PC-9 (cell line): ENCODE data around the gene IFITM1. TPM values are rescaled to one million over a fixed set of nuclear protein-coding genes. Genes with fewer than 3 reads are reported as not detected.

Source experiments
- BruUV-seq: library from RNA; stranded (reverse); fragments of 400-500 nt; replicated peaks from 2 replicates; lab custom pipeline; 2021; lab: Mats Ljungman, UMichigan
- CTCF ChIA-PET: fragments of 300-600 bp; sonication (Branson Sonifier 250); formaldehyde crosslinking; loops from one replicate; lab custom pipeline; 2022; ENCODE audit warnings: antibody characterized with exemption; lab: Charles Lee
- POLR2A ChIA-PET: fragments of 300-600 bp; sonication (Branson Sonifier 250); formaldehyde crosslinking; loops from one replicate; lab custom pipeline; 2022; ENCODE audit warnings: antibody characterized with exemption; ENCODE audit not compliant: unreplicated experiment; lab: Charles Lee
- DNase-seq, 2 experiments: peaks; one replicate each; pipeline versions ENCODE4 v3.0.0 to v3.0.0-alpha.2; 2015 to 2022; ENCODE audit warnings: mixed read lengths in 1 of 2
- H2AFZ ChIP-seq: fragments of 200-600 bp; sonication (generic); 2 replicates; pipeline ENCODE4 v1.8.1; 2017; ENCODE audit warnings: antibody characterized with exemption
- H3F3A ChIP-seq: fragments of 200-600 bp; sonication (generic); 2 replicates; pipeline ENCODE4 v1.8.1; 2017; ENCODE audit warnings: antibody characterized with exemption, mild to moderate bottlenecking, low read depth; ENCODE audit not compliant: insufficient read depth
- H3K27ac ChIP-seq: fragments of 200-600 bp; sonication (generic); 2 replicates; pipeline ENCODE4 v1.6.1; 2016; ENCODE audit warnings: mixed run types
- H3K27me3 ChIP-seq: fragments of 200-600 bp; sonication (generic); 2 replicates; pipeline ENCODE4 v1.6.1; 2016; ENCODE audit warnings: low read depth, mixed run types; ENCODE audit not compliant: insufficient read depth
- H3K36me3 ChIP-seq: fragments of 200-600 bp; sonication (generic); 2 replicates; pipeline ENCODE4 v1.6.1; 2016; ENCODE audit warnings: low read depth, mixed run types
- H3K4me1 ChIP-seq: fragments of 200-600 bp; sonication (generic); replicated peaks from 2 replicates; pipeline ENCODE4 v1.6.1; 2016; ENCODE audit warnings: mixed run types; ENCODE audit not compliant: insufficient read depth
- H3K4me2 ChIP-seq: fragments of 200-600 bp; sonication (generic); 2 replicates; pipeline ENCODE4 v1.6.1; 2017; ENCODE audit warnings: mixed run types
- H3K4me3 ChIP-seq: fragments of 200-600 bp; sonication (generic); 2 replicates; pipeline ENCODE4 v1.6.1; 2016; ENCODE audit warnings: mixed run types
- H3K79me2 ChIP-seq: fragments of 200-600 bp; sonication (generic); 2 replicates; pipeline ENCODE4 v1.6.1; 2017; ENCODE audit warnings: low read depth, mixed run types
- H3K9me2 ChIP-seq: fragments of 200-600 bp; sonication (generic); 2 replicates; pipeline ENCODE4 v1.8.1; 2017; ENCODE audit warnings: mild to moderate bottlenecking; ENCODE audit not compliant: insufficient read depth
- H3K9me3 ChIP-seq: fragments of 200-600 bp; sonication (generic); 2 replicates; pipeline ENCODE4 v1.8.1; 2016; ENCODE audit warnings: low read depth; ENCODE audit not compliant: insufficient read depth
- H4K20me1 ChIP-seq: fragments of 200-600 bp; sonication (generic); 2 replicates; pipeline ENCODE4 v1.8.1; 2017; ENCODE audit not compliant: insufficient read depth
- CTCF ChIP-seq: fragments of 200-600 bp; sonication (generic); conservative IDR thresholded peaks from 2 replicates; pipeline ENCODE4 v1.6.1; 2017; ENCODE audit warnings: mixed run types, antibody characterized with exemption, mild to moderate bottlenecking, moderate library complexity
- EZH2 ChIP-seq: fragments of 200-600 bp; sonication (generic); IDR thresholded peaks from 2 replicates; pipeline ENCODE4 v1.8.0; 2017; ENCODE audit warnings: antibody characterized with exemption, low read depth
- intact Hi-C: fragments of 100-400 bp; cut with micrococcal nuclease; formaldehyde crosslinking; loops from one replicate; pipeline ENCODE4 v1.10.0; 2022; ENCODE audit not compliant: unreplicated experiment
- total RNA-seq: library from RNA; stranded (reverse); gene quantifications from 2 replicates; pipeline ENCODE4 v1.2.3, GENCODE V29; 2021

Gene IFITM1
- total RNA-seq, 1 experiment from 2014 or later = 9.5 TPM

GRCh38 chr11:299081-299891, 14.6 kb upstream of the IFITM1 start, which contains the start of gene IFITM5:
Gene IFITM5, minus strand, starts transcription at chr11:299526. Its CDS starts 36 bp downstream, at chr11:299490.
- Histone ChIP-seq H3K9me3 (no peaks in the 10 kb centered on the region), H3K4me2 (no peak within 1 kb of the TSS), H3K79me2 (no peaks in the 10 kb centered on the region), H3F3A (no peaks in the 10 kb centered on the region), H3K4me1 (no peaks in the 10 kb centered on the region), H3K4me3 (no peak within 1 kb of the TSS), H3K27ac (no peak within 1 kb of the TSS), H4K20me1 (no peaks in the 10 kb centered on the region), H3K36me3 (no peaks in the 10 kb centered on the region), H3K27me3 (no peaks in the 10 kb centered on the region), H2AFZ (no peak within 1 kb of the TSS), H3K9me2 (no peaks in the 10 kb centered on the region)
- ChIA-PET CTCF (no interaction called here), POLR2A (no interaction called here)
- DNase-seq = no peak
- intact Hi-C loops = no loop called here
- no peak for TF ChIP-seq CTCF
- no peak for TF ChIP-seq EZH2
- no TSS peak for BruUV-seq

- Histone ChIP-seq H3K4me3 (no peak overlapping the region), H3K27ac (no peak overlapping the region), H3K27me3 (no peaks in the 10 kb centered on the region), H3K9me2 (no peaks in the 10 kb centered on the region), H4K20me1 (no peaks in the 10 kb centered on the region), H3K9me3 (no peaks in the 10 kb centered on the region), H3F3A (no peaks in the 10 kb centered on the region), H2AFZ (no peak overlapping the region), H3K4me1 (no peaks in the 10 kb centered on the region), H3K36me3 (no peaks in the 10 kb centered on the region), H3K79me2 (no peaks in the 10 kb centered on the region), H3K4me2 (no peak overlapping the region)
- POLR2A ChIA-PET = no interaction called here
- no TSS peak for BruUV-seq
- CTCF ChIA-PET = no interaction called here
- TF ChIP-seq EZH2 (no peak), CTCF (no peak)
- intact Hi-C loops = no loop called here
- no peak for DNase-seq
Measured at GRCh38 chr11:299951-300735, 13.7 kb upstream of the IFITM1 start.

- Histone ChIP-seq H3K36me3 (no peaks in the 10 kb centered on the region), H3K79me2 (no peaks in the 10 kb centered on the region), H3K27ac (no peak overlapping the region), H3K4me3 (no peak overlapping the region), H3K9me3 (no peaks in the 10 kb centered on the region), H3K4me1 (no peaks in the 10 kb centered on the region), H4K20me1 (no peaks in the 10 kb centered on the region), H2AFZ (no peak overlapping the region), H3K27me3 (no peaks in the 10 kb centered on the region), H3K4me2 (no peak overlapping the region), H3F3A (no peaks in the 10 kb centered on the region), H3K9me2 (no peaks in the 10 kb centered on the region)
- intact Hi-C loops = no loop called here
- CTCF ChIA-PET = no interaction called here
- DNase-seq = no peak
- POLR2A ChIA-PET = no interaction called here
- no peak for TF ChIP-seq CTCF
- no peak for TF ChIP-seq EZH2
- BruUV-seq = no TSS peak
Measured at GRCh38 chr11:303363-303762, 10.5 kb upstream of the IFITM1 start.
